Left renal pelvis (tissue), 4 donors: ENCODE results near the gene PLEKHA7. TPM values are rescaled to one million over a fixed set of nuclear protein-coding genes. Genes with fewer than 3 reads are reported as not detected.
"Not testable (repeated sequence)": the region's sequence is repeated elsewhere in the genome, so short reads cannot be mapped to it uniquely, and the experiment has no call there.

ENCODE experiments used
- DNase-seq, 4 donors: peaks; one replicate each; pipeline ENCODE4 v3.0.0-alpha.2; 2013; ENCODE audit warnings: low read depth in 4 of 4, low spot score in 3 of 4
- polyA plus RNA-seq, 4 donors: library from polyadenylated mRNA; unstranded; fragments of 120-200 nt; gene quantifications; one replicate each; pipeline ENCODE4 v1.2.1, GENCODE V29; 2013; ENCODE audit not compliant: insufficient read length in 4 of 4

The PLEKHA7 gene
- polyA plus RNA-seq, 4 donors: 5.4 to 55.4 (median 47.2) TPM

DNA sequence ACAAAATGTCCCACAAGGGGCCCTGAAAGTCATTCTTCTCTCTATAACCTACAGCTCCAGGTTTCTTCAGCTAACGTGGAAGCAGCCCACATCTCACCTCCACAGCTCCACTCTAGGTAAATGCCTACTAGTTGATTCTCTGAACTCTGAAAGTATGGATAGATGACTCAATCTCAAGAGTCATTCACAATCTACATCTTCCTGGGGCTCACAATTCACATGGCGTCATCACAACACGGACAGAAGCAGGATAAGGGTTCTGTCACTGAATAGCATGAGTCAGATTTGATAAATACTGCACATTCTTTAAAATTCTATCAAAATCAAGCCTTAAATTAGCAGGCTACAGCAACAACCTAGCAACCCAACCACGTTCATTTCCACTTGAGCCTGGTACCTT is 96.3 kb downstream of the PLEKHA7 start:
- no peak for DNase-seq

GRCh38 chr11:16912692-16913111 is 101.5 kb downstream of the PLEKHA7 start:
- DNase-seq: peak in 1 of 4 donors; percentile 39

DNA sequence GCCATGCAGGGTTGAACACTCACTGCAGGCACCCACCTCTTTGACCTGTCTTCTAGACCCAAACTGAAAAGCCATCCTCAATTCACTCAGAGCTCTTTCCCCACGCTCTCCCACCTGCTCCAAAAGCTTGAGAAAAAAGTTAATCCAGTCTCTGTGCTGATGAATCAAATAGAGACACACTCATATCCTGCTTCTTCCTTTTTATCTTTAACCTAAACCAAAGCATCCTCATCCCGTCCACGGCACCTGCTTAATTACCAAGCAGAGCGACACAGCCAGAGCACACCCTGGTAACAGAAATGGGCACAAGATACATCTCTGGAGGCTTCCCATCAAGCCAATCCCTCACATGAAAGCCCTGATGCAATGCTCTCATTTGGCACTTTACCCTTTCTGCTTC is 102.6 kb downstream of the PLEKHA7 start:
- no peak for DNase-seq

- no peak for DNase-seq
Observed at GRCh38 chr11:16911186-16911585, 103.0 kb downstream of the PLEKHA7 start.

DNA sequence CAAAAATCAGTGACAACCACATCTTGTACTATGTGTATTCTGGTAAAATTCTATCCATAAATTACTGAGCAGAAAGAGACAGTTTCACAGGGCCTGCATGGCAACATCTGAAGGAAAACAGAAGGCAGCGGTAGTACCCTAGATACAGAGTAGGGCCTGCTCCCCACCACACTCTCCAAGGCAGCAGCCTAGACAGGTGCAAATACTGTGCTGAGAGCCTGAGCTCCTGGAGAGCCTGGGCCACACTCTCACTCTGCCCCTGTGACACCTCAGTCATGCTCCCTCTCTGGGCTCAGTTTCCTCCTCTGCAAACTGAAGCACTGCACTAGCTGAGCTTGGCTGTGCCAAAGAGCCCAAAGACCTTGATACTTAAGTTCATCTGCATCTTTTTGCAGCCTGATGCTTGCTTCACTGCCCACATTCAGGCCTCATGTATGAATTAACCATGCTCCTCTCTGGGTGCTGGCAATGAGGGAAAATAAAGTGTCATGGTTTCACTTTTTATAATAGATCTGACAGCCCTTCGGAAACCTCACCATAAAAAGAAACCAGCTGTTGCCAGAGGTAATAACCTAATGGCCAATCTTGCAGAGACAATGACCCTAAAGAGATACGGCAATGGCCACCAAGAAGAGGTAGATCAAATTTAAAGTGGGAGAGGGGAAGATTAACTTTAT is 104.7 kb downstream of the PLEKHA7 start:
- DNase-seq: no peak

DNA sequence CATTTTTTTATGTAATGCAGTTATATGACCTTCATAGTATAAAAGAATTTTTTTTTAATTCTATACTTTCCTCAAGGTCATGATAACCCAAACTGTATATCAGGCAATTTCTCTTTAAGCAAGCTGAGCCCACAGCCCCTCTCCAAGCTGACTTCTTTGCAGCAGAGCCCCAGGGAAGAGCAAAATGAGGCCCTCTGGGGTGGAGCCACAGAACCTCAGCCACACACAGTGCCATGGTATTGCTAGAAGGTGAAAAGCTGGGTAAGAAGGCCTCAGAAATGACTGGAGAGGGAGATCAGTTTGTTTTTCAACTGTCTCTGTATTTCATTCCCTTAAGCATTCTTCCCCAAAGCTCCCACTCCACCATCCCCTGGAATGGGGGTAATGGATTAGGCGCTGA is 108.8 kb downstream of the PLEKHA7 start:
- DNase-seq: no peak

- not testable (repeated sequence) for DNase-seq
Observed at GRCh38 chr11:16904761-16905160, 109.5 kb downstream of the PLEKHA7 start.

DNA sequence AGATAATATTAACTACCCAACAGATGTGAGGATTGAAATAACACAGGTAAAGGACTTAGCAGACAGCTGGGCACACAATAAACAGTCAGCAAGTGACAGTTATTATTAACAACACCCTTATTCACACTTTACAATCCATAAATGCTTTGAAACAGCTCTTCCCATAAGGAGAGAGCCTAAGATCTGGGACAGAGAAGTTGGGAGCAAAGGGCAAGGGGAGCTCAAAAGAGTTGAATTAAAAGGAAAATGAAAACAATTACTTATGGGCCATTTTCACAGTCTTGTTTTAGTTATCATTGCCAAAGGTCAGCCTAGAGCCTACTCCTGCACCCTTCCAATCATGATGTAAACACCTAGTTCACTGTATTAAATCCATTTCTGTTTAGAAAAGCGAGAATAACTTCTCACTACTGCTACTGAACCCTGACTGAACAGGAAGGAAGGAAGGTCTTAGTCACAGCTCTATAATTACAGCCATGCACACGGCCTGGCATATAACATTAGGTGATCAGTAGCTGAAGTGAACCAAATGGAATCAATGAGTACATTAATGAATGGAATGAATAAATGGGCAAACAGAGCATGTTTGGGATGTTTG is 111.3 kb downstream of the PLEKHA7 start:
- DNase-seq: no peak

DNA sequence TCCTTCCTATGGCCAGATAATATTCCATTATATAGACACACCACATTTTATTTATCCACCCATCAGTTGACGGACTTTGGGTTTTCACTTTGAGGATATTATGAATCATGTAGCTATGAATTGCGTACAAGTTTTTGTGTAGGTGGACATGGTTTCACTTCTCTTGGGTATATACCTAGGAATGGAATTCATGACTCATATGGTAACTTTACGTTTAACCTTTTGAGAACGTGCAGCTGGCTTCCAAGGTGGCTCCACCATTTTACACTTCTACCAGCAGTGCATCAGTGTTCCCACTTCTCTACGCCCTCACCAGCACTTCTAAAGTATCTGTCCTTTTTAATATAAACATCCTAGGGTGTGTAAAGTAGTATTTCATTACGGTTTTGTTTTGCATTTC is 112.0 kb downstream of the PLEKHA7 start:
- no peak for DNase-seq

DNA sequence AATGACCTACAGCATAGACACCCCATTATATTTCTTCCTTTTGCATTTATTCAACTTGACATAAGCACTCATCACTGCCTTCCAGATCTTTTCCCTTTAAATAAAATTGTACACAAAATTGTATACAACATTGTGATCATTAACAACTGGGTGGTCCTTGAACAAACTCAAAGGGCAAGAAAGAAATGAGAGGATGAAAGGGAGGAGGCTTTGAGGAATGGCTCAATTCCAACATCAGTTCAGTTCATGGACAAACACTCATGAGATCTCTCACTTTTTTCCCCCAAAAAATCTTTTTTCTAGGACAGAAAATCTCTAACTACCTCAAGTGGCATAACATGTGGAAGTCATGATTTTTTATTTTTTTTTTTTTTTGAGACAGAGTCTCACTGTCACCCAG is 113.7 kb downstream of the PLEKHA7 start:
- no peak for DNase-seq

- no peak for DNase-seq
Observed at GRCh38 chr11:16899708-16900303, 114.4 kb downstream of the PLEKHA7 start.

GRCh38 chr11:16898274-16898985 is 115.8 kb downstream of the PLEKHA7 start:
- no peak for DNase-seq

DNA sequence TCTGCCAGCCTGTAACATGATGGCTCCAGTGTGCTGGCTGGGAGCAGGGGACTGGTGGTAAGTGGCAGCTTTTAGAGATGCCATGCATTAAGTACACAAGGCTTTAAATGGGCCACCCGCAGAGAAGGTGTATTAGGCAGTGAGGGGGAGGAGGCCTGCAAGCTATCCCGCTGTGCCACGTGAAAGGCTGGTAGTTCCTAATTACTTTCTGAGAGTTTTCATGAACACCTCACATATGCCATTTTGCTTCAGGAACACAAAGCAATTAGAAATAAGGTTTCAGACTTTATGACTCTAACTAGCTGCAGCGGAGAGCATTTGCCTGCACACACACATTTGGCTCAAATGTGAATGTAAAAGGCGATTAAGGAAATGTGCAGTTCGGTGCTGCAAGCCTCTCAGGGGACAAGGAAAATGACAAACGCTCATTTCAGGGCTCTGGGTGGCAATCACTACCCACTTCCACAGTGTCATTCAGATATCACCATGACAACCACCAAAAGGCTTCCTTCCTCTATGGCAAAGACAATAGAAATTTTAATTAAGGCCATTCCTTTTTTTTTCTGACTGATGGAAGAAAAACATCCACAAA is 116.6 kb downstream of the PLEKHA7 start:
- no peak for DNase-seq

DNA sequence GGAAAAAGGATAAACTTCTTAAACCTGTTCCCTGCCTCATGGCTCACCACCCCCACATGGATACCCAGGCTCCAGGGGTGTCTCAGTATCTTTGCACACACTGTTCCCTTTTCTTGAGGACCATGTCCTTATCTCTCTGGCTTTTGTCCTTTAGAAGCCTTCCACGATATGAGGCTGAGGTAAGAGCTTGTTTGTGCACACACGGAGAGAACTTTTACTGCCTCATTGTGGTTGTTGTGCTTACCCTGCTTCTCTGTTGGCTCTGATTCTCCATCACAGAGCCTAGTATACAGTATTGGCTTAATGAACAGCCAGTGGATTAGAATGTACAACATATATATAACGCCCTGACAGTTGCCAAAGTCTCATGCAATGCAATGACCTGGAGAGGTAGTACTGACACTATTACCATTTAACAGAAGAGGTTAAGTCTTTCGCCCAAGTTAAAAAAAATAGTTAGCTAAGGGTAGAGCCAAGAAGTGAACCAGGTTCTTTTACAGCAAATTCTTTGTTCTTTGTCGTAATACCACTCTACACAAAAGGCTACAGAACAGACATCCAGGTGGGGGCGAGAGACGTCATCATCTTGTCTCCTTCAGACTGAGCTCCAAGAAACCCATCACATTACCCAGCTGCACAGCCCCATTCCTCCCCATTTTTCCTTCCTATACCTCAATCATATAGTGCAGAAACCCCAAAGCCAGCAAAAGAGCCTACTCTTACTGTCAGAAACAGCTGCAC is 117.3 kb downstream of the PLEKHA7 start:
- DNase-seq: no peak

GRCh38 chr11:16895306-16895705 is 118.9 kb downstream of the PLEKHA7 start:
- no peak for DNase-seq

- no peak for DNase-seq
Observed at GRCh38 chr11:16893456-16894066, 120.7 kb downstream of the PLEKHA7 start.

- DNase-seq: no peak
Observed at GRCh38 chr11:16891964-16892363, 122.2 kb downstream of the PLEKHA7 start.

DNA sequence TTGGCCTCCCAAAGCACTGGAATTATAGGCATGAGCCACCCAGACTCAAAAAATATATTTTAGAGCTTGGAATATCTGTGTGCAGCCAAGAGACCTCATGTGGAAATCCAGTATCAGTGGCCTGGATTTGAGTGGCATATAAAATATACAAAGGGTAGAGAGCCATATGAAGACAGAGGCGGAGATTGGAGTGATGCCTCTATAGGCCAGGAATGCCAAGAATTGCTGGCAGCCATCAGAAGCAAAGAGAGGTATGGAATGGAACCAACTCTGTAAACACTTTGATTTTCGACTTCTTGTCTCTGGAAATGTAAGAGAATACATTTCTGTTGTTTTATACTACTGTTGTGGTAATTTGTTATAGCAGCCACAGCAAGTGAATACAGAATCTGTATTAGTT is 123.0 kb downstream of the PLEKHA7 start:
- no peak for DNase-seq

GRCh38 chr11:16890442-16890841 is 123.8 kb downstream of the PLEKHA7 start:
- DNase-seq: no peak

- DNase-seq: no peak
Observed at GRCh38 chr11:16889905-16890304, 124.3 kb downstream of the PLEKHA7 start.
